Right renal pelvis (tissue), 4 donors: Measurements from ENCODE around the gene FER. TPM values are rescaled to one million over a fixed set of nuclear protein-coding genes. Genes with fewer than 3 reads are reported as not detected.
"Not testable (repeated sequence)": the region's sequence is repeated elsewhere in the genome, so short reads cannot be mapped to it uniquely, and the experiment has no call there.

Experiments
- DNase-seq, 4 donors: peaks; one replicate each; pipeline ENCODE4 v3.0.0-alpha.2; 2013; ENCODE audit warnings: low read depth in 4 of 4, low spot score in 3 of 4, missing footprints in 1 of 4
- polyA plus RNA-seq, 4 donors: library from polyadenylated mRNA; unstranded; fragments of 120-200 nt; gene quantifications; one replicate each; pipeline ENCODE4 v1.2.1, GENCODE V29; 2013; ENCODE audit not compliant: insufficient read length in 4 of 4

Gene FER
- polyA plus RNA-seq, 4 donors: 16.1 to 20.6 (median 18.5) TPM

- DNase-seq: no peak
Measured at GRCh38 chr5:108743846-108744245, 3.9 kb upstream of the FER start.

DNA sequence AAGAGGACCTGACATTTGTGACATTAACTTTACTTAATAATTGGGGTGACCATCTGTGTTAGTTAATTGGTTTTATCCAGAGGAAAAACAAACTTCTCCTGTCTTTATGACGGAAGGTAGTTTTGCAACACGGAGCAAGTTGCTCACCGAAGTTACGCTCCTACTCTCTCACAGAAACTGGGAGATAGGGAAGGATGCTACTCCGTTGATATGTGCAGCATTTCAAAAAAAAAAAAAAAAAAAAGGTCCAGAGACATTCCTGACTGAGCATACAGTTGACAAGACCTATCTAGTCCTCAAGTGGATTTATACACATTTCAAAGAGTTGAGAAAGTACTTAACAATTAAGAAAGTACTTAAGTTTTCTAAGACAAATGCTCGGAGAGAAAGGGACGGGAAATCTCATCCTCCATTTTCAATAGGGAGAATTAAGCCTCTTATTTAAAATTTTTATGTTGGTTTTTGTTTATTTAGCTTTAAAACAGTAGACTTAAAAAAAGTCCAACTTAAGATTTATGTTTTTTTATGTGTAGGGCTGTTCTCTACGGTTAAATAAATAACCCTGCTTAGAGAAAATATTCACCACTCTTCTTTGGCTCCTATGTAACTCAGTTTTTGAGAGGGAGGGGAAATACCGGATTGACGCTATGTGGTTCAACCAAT lies 455 bp upstream of the FER start:
- DNase-seq: peak in 1 of 4 donors; percentile 38

DNA sequence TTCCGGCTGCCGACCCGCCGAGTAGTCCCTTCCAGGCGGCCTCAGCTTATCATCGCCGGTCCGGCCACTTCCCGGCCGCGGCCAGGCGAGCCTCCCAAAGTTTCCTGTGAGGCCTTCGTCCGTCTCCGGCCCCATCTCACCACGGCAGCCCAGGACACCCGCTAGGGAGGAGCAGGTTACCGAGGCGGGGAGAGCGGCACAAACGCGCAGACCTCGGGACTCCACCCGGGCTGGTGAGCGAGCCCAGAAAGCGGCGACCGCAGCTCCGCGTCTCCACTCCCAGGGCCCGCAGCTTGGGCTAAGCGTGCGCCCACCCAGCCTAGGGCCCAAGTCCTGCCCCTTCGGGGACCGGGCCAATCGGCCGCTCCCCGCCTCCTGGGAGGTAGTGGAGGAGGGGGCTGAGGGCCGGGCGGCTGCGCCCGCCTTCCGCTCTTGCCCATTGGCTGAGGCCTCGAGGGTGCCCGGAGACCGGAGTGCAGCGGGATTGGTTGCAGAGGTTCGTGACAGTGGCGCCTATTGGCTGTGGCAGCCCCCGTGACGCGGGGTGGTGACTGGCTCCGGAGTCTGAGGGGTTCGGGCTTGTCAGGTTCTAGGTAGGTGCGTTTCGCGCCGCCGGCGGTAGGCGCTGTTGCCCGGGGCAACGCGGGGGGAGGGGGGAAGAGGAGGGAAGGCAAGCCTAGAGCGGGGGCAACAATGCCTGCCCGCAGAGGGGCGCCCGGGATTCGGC lies 867 bp downstream of the FER start:
- DNase-seq: peak; percentile 94 to 97 (median 96)

GRCh38 chr5:108749128-108749861 lies 1.6 kb downstream of the FER start:
- DNase-seq: peak in 2 of 4 donors; percentile 5 to 28

DNA sequence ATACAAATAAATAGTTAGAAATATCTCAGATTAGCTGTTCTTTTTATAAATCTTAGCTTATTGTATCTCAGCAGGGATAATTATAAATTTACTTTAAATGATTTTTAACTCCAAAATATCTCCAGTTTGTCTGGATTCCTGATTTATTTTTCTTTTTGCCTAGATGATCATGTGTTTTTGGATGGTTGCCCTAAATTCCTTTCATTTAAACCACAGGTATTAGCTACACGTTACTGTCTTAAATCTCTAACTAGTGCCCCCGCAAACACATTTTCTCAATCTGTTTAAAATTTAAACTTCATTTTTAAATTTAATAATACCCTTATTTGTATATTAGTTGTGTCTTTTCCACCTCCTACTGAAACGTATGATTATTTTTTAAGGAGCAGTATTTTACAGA lies 5.6 kb downstream of the FER start:
- DNase-seq: no peak

DNA sequence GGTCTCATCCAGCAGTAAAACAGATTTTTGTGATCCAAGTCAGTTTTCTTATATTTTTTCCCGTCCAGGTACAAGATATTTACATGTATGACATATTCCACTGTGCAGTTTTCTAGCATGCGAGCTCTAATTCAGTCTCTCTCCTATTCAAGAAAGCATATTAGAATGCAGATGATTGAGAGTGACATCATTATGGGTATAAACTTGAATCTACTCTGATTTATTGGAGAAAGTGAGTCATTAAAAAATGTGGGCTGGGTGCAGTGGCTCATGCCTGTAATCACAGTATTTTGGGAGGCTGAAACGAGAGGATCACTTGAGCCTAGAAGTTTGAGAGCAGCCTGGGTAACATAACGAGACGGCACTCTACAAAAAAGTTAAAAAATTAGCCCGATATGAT lies 6.2 kb downstream of the FER start:
- no peak for DNase-seq

DNA sequence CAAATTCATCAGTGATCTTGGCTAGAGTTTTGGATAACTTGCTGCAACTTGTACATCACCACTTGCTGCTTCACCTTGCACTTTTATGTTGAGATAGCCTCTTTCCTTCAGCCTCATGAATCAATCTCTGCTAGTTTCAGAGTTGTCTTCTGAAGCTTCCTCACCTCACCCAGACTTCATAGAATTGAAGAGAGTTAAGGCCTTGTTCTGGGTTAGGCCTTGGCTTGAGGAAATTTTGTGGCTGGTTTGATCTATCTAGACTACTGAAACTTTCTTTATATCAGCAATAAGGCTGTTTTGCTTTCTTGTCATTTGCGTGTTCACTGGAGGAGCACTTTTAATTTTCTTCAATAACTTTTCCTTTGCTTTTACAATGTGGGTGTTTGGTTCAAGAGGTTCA lies 12.8 kb downstream of the FER start:
- no peak for DNase-seq

GRCh38 chr5:108762660-108763059 lies 15.0 kb downstream of the FER start:
- no peak for DNase-seq

- no peak for DNase-seq
Measured at GRCh38 chr5:108763222-108763916, 15.7 kb downstream of the FER start.

GRCh38 chr5:108765647-108766046 lies 17.9 kb downstream of the FER start:
- DNase-seq: no peak

- DNase-seq: not testable (repeated sequence)
Measured at GRCh38 chr5:108766916-108767315, 19.2 kb downstream of the FER start.

- DNase-seq: no peak
Measured at GRCh38 chr5:108769352-108769751, 21.7 kb downstream of the FER start.

DNA sequence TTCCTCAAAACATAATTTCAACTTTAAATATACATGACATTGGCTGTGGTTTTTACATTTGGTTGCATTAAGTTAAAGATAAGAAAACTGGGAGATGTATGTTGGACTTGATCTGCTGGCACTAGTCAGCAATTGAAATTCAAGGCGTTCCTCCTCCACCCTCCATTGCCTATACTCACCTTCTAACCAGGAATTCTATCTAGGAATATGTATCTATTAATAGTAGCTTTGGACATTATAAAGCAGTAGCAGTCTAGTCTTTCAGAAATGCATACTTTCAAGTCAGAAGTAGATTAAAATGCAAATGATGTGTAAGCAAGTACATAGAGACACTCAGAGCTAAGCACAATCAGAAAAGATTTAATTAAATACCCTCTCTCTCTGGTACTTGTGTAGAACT lies 24.9 kb downstream of the FER start:
- DNase-seq: no peak

DNA sequence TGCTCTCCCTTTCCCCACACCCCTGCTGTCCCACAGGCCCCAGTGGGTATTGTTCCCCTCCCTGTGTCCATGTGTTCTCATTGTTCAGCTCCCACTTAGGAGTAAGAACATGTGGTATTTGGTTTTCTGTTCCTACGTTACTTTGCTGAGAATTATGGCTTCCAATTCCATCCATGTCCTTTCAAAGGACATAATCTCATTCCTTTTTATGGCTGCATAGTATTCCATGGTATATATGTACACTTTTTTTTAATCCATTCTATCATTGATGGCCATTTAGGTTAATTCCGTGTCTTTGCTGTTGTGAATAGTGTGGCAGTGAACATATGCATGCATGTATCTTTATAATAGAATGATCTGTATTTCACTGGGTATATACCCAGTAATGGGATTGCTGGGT lies 25.6 kb downstream of the FER start:
- no peak for DNase-seq

DNA sequence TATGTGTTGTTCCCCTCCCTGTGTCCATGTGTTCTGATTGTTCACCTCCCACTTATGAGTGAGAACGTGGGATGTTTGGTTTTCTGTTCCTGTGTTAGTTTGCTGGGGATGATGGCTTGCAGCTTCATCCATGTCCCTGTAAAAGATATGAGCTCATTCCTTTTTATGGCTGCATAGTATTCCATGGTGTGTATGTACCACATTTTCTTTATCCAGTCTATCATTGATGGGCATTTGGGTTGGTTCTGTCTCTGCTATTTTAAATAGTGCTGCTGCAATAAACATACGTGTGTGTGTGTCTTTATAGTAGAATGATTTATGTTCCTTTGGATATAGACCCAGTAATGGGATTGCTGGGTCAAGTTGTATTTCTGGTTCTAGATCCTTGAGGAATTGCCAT lies 26.4 kb downstream of the FER start:
- not testable (repeated sequence) for DNase-seq

DNA sequence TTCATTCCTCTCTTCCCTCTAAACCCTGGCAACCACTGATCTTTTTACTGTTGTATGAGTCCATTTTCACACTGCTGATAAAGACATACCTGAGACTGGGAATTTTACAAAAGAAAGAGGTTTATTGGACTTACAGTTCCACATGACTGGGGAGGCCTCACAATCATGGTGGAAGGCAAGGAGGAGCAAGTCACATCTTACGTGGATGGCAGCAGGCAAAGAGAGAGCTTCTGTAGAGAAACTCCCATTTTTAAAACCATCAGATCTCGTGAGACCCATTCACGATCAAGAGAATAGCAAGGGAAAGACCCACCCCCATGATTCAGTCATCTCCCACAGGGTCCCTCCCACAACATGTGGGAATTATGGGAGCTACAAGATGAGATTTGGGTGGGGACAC lies 29.9 kb downstream of the FER start:
- not testable (repeated sequence) for DNase-seq

GRCh38 chr5:108784577-108784976 lies 36.9 kb downstream of the FER start:
- DNase-seq: not testable (repeated sequence)

DNA sequence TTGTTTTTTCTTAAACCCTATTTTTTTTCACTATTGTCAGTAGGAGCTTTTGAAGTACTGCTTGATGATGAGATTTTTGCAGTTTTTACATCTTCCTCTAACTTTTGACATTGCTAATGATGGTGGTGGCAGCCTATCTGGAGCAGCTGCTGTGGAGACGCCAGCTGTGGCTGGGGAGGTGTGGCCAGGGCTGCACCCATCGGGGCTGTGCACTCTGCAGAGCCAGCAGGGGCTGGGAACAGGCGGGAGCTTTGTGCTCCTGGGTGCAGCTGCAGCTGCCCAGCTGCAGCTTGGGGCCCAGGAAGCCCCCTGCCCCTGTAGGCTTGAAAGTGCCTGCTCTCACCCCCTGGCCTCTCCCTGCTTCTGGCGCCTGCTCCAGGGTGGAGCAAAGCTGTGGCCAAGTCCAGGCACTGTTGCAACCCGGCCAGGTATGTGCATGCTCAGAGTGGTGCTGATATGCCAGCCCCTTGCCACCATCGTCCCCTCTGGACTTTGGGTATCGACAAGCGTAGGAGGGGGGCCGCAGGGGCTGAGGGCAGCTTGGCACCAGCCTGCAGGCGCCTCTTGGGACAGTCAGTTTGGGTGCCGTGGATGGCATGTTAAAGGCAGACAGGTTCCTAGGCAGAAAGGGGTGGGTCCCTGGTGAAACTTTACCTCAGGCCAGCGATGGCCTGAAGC lies 39.2 kb downstream of the FER start:
- no peak for DNase-seq

- no peak for DNase-seq
Measured at GRCh38 chr5:108788142-108788541, 40.4 kb downstream of the FER start.

- no peak for DNase-seq
Measured at GRCh38 chr5:108793207-108793606, 45.5 kb downstream of the FER start.
